ENCODE results near the gene SIDT1.
"Not testable (repeated sequence)": the region's sequence is repeated elsewhere in the genome, so short reads cannot be mapped to it uniquely, and the experiment has no call there.

Gene SIDT1

DNA sequence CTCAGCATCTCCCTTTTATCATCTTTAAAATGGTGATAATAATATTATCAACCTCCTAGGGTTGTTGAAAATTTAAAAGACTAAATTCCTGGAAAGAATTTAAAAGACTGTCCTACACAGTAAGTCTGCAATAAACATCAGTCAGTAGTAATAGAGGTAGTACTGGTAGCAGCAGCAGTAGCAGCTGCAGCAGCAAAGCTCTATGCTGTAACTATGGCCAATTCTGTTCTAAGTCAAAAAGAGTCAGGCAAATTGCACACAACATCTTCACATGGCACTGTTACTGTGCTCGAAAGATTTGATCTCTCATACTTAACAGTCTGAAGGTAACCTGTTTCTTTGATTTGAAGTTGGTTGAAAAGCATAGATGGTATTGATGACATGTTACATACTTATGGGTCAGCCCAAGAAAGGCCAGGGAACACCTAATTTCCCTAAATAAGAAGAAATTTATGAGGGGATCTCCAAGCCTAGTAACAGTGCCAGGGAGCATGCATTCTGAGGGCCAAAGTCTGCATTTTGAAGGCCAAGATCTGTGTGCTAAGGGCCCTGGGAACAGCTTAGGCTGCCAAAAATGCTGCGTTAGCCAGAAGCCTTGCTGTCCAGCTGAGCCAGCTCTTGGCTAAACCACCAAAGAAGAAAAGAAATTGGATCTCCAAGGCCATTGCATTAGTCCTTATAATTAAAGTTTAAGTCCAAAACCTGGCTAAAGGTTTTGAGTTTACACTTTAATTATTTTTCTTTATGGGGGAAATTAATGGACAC is 68.2 kb downstream of the SIDT1 start:
- no peak for FAIRE-seq

DNA sequence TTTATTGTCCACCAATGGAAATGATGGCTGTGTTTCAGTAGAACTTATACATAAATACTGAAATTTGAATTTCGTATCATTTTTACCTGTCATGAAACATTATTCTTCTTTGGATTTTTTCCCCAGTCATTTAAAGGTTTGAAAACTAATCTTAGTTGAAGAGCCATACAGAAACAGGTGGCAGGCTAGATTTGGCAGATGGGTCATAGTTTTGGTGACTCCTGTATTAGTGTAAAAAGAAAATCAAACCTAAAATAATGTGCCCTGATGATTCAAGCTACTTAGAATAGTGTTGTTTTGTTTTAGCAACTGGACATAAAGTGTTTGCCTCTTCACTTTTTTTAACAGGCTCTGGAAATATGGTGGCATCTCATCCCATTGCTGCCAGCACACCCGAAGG is 68.9 kb downstream of the SIDT1 start:
- FAIRE-seq, result no peak

DNA sequence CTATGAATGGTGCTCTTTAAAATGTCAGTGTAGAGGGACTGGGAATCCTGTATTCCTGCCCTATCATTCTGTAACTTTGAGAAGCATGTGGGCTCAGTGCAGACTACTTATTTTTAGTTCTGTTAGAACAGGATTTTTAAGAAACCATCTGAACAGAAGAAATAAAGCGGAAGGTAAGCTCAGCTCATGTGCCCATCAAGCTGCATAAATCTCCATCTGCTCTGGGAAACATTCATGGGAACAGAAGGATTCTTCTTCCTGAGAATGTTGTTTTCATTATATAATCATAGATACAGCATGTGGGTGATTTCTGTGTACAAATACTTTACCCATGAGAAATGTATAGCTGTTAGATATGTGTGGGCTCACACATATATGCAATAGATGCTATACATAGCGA is 69.9 kb downstream of the SIDT1 start:
- no peak for FAIRE-seq

DNA sequence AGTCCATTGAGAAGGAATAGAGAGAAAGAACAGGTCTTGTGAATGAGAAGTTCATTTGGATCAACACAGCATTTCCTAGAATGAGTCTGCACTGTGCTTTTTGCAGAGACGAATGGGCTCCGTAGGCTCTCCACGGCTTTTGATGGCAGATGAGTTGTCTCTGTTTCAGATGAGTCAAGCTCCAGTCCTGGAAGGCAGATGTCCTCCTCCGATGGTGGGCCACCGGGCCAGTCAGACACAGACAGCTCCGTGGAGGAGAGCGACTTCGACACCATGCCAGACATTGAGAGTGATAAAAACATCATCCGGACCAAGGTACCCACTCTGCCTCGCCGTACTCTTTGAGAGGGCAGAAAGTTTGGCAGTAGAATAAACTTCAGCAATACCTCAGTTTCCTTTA is 70.5 kb downstream of the SIDT1 start:
- no peak for FAIRE-seq

DNA sequence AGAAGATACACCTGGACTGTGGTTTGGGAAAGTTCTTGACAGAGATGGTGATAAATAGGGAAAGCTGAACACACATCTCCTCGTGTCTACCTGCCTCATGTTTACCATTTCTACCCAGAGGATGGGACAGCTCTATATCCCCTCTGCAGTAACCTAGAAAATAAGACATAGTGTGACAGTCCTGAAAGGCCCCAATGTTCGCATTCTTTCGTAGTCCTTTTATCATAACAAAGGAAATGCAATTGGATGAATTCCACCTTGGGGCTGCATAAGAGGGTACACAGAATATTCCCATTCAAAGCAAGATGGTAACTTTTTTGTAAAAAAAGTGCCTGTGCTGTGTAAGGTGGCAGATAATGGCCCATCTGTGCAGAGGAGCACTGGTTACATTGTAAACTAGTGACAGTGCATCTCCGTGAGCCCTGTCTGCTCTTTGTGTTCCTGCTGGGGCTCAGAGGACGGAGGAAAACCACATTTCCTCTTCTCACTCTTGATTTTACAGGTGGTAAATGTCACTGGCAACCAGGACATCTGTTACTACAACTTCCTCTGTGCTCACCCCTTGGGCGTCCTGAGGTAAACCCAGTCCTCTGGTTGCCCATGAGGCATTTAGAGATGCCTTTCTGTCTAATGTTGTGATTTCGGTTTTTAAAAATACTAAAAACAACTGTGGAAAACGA is 74.3 kb downstream of the SIDT1 start:
- FAIRE-seq, result no peak

DNA sequence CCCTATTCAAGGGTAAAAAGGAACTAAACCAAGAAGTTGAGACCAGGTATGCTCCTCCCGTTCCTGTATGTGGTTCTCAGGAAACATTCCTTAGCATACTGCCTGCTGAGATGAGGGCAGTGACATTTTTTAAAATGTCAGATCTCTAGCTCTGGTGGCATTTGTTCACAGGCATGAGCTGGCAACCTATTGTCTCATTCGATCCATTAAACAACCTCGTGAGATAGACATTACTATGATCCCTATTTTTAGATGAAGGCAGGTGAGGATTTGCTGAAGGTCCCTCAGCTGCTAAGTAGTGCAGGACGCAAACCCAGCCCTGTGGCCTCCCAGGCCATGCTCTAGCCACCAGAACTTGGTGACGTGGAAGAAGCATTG is 74.9 kb downstream of the SIDT1 start:
- no peak for FAIRE-seq

DNA sequence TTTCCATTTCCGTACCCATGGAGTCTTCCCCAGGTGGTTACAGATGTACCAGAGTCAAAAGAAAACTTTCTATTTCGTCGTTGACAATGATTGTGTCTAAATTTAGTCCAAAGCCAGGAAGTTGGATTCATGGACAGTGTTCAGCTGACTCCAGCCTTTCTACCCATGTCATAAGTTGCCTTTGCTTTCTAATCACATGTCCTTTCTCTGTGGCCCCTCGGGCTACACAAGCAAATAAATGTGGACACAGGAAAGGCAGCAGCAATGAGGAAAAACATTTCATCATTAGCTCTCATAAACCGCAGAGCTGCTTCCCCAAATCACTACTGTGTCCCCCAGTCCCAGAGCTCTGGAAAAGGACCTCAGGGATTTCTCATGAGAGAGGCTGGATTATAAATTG is 82.0 kb downstream of the SIDT1 start:
- no peak for FAIRE-seq

DNA sequence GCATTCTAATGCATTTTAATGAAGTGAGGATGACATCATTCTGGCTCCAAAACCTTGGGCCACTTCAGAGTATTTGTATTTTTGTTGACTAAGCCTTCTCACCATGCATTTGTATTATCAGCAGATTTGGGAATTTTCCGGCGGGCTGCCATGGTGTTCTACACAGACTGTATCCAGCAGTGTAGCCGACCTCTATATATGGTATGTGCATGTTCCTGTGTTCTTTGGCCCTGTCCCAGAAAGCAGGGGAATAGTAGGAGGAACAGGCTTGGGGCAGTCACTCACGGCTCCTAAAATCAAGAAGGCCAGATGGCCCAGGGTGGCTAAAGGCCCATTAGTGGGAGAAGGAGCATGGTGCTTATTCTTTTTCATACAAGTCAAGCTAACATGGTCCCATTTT is 83.6 kb downstream of the SIDT1 start:
- no peak for FAIRE-seq

DNA sequence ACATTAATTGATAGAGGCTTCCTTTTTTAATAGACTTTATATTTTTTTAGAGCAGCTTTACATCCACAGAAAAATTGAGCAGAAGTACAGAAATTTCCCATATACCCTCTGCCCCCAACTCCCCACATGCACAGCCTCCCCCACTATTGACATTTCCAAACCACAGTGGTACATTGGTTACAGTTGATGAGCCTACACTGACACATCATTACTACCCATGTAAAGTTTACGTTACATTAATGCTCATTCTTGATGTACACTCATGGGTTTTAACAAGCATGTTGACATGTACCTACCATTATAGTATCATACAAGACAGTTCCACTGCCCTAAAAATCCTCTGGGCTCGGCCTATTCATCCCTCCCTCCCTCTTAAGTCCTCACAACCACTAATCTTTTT is 85.4 kb downstream of the SIDT1 start:
- no peak for FAIRE-seq

DNA sequence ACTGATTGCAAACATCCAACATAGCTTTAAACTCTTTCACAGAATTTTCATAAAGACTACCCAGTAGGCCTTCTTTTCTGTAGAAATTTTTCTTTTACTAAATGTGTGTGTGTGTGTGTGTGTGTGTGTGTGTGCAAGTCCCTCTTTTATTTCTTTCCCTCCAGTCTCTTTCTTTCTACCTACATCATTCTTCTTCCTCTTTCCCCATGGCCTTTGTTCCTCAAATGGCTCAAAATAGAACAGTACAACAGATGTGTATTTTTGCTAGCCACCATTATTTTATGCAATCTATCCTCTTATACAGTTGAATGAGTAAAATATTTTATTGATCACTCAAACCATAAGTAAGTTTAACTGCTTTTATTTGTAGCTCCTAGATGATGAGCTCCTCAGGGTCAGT is 87.7 kb downstream of the SIDT1 start:
- no peak for FAIRE-seq

DNA sequence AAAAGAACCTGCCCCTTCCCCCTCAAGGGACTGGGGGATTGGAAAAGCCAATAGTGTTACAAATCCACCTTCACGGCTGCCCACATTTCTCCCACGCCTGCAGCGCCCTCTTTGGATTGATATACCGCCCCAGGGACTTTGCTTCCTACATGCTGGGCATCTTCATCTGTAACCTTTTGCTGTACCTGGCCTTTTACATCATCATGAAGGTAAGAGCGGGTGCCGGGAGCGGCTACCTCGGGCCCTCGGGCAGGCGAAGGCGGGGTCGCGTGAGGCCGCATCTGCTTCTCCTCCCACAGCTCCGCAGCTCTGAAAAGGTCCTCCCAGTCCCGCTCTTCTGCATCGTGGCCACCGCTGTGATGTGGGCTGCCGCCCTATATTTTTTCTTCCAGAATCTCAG is 91.0 kb downstream of the SIDT1 start:
- no peak for FAIRE-seq

DNA sequence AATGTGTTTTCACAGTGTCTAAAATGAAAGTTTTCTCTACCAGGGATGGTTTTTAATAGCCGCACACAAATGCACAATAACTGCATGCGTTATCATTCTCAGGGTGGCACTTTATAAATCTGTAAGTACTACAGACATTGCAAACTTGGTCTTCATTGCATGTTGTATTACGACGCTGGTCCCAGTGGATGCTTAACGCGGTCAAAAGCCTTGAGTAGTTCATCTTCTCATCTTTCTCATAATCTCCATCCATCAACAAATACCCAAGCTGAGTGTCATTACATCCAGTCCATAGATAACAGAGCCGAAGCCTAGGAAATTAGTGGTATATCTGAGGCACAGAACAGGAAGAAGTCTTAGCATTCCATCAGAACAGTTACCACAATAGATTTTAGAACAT is 91.5 kb downstream of the SIDT1 start:
- FAIRE-seq, result no peak

DNA sequence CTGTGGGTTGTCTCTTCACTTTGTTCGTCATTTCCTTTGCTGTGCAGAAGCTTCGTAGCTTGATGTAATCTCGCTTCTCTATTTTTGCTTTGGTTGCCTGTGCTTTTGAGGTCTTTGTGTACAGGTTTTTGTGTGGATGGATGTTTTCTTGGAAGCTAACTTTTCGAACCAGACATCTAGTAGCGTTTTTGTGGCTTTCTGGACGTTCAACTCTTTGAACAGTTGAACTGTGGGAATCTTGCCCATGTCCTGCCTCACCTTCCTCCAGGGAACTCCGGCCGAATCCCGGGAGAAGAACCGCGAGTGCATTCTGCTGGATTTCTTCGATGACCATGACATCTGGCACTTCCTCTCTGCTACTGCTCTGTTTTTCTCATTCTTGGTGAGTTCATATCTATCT is 93.5 kb downstream of the SIDT1 start:
- FAIRE-seq, result no peak

DNA sequence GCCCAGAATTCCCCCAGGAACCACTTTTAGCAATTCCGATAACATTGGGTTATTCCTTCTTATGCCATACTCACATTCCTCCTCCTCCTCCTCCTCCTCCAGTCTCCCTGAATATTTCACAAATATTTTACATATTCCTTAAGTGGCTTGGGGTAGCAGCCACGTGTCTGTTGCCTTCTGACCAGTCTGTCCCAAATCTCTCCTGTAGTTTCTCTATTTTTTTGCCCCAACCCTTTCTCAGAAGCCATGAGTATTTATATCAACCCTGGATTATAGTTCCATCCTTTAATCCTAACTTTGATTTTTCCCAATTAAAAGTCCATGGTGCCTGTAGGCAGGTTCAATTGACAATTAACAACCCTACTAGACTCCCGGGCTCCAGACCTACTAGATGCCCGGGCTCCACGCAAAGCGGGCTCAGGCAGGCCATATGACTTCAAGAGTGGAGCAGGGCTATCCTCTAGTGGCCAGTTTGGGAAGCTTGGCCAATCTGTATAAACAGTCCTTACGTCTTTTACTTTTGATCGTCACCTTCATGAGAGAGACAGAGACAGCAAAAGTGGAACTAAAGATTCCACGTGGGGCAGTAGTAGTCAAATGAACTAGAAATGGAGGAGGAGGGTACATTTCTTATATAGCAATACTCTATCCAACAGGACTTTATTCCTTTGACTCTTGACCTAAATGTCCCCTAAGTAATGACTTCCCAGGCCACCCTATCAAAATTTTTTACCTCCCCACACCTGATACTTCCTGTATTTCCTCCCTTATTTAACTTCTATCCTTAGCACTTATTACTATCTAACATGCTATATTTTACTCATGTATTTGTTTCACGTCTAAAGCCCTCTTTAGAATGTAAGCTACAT is 94.4 kb downstream of the SIDT1 start:
- no peak for FAIRE-seq

DNA sequence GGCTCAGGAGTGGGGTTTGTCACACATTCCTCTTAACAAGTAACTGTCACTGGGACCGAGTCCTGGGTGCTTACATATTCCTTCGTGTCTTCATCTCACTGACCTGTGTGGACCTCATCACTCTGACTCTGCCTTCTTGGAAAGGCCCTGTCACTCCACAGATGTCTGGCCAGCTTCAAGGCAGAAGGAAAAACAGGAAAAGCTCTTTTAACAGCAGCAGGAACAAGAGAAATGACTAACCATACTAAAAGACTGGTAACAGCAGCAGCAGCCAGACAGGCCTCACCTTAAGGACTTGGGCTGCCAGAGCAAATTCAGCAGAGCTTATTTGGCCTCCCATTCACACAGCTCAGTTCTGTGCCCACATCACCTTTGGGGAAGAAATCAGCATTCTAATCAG is 96.0 kb downstream of the SIDT1 start:
- no peak for FAIRE-seq

DNA sequence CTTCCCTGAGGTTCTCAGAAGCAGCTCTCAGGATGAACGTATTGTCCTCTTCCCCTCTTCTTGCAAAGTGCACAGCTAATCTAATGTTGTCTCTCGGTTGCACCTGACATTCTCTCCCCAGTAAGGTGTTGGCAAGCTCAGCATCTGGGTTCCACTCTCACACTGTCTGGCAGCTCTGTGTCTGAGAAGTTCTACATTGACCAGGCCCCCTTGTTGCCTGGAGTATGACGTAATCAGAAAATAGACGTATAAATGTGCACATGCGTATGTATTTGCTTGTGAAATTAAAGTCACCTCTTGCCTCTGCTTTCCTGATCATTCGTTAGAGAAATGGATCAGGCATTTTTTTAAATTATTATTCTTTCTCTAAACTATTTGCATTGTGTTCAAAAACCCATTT is 96.4 kb downstream of the SIDT1 start:
- no peak for FAIRE-seq

DNA sequence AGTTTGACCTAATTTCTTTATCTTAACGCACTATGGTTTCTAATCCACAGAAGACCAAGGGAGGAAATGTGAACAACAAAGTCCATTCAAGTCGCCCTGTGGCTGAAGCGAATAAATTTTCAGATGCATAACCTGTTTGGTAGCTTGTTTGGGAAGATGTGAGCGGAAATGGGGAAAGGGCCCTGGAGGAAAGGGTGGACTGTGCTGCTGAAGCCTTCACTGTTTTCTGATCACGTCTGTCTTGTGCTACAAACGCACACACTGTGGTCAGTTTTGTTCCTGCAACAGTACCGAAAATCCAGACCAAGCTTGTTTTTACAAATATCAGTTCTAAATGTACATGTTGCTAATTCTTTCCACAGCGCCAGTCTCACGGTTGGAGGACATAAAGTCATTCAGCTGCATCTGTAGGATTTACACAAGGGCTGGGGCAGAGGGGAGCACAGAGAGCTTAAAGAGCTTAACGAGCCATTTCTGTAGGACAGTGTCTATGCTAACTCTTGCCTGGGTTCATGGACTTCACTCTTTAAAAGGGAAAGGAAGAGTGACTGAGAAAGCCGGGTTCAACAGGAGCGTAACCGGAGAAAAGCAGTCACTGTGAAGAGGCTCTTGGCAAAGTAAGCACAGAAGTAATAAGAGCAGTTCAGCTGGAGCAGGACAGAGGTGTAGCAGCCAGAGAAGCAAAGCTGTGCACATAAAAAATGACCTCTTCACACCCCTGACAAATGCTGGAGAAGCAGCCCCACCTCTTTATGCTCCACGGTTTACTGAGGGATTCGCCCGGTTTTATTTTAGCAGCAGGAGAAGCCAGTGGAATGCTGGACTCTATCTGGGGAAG is 97.4 kb downstream of the SIDT1 start:
- no peak for FAIRE-seq

DNA sequence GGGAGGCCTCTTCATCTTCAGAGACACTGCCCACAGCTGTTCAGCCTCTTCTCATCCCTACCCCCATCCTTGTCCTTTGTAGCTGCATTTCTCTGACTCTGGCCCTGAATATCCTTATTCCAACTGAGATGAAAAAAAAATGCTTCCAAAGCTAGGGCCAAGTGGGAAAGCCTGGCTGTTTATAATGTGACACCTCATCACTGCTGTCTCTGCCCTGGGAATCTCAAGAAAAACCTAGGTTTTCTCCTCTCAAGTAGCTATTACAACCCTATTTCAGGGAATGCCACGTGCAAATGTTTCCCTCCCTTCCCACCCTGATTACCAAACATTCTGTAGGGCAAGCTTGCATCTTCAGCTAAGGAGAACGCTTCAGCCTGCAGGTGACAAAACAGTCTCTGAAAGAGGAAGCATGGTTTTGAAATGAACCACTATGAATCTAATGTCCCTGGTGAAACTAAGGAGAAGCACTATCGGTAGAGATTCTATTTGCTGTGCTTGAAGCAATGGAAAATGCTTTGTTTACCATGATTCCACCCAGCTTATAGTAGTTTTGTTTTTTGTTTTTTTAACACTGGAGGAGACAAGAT is 98.7 kb downstream of the SIDT1 start:
- FAIRE-seq, result no peak

DNA sequence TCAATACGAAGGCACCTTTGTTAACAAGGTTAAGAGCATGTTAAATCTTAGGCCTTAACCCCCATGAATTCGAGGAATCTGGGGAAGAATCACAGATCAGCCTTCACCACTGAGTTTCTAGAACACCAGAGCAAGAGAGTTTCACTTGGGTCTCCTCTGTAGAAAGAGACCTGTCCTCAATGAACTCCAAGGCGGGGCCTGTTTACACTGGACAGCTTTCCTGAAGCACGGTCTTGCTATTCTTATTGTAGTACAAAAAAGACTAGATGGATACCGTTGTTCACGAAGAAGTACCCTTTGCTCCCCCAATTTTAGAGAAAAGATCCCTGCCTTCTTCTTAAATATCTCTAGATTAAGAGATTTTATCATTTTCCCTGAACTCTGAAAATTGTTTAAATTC is 99.2 kb downstream of the SIDT1 start:
- no peak for FAIRE-seq

DNA sequence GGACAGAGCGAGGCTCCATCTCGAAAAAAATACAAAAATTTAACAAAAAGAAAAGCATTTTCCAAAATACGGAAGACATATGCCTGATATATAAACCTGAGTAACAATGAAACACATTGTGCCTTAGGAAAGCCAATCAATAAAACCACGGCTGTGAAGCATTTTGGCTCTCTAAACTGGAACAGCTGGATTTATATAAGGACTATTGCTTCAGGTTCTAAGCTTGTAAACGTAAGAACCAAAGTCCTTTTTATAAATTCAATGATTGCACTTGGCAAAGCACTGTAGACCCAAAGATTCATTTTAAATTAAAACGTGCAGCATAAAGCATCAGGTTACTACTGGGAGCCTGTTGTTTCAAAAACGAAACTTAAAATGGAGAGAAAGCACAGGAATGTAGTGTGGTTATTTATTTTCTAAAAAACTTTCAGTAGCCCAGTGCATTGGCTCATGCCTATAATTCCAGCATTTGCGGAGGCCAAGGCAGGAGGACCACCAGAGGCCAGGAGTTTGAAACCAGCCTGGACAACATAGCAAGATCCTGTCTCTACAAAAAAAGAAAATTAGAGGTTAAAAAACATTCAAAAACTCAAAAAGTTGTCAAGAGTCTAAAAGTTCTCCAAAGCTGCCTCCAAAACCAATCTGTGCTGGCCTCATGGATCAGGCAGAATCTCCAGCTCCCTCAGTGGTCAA is 102.6 kb downstream of the SIDT1 start:
- no peak for FAIRE-seq

DNA sequence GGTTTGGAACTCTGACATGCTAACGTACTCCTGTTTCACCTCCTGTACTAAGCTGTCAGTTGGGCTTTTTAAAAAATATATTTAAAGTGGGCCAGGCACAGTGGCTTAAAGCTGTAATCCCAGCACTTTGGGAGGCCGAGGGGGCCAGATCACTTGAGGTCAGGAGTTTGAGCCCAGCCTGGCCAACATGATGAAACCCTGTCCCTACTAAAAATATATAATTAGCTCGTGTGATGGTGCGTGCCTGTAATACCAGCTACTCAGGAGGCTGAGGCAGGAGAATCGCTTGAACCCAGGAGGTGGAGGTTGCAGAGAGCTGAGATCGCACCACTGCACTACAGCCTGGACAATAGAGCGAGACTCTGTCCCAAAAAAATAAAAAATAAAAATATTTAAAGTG is 103.7 kb downstream of the SIDT1 start:
- not testable (repeated sequence) for FAIRE-seq

DNA sequence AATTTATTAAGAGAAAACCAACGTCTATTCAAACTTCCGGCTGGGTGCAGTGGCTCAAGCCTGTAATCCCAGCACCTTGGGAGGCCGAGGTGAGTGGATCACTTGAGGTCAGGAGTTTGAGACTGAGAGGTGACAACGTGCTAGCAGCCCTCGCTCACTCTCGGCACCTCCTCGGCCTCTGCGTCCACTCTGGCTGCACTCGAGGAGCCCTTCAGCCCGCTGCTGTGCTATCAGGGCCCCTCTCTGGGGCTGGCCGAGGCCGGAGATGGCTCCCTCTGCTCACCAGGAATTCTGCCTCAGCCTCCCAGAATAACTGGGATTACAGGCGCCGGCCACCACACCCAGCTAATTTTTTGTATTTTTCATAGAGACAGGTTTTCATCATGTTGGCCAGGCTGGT is 105.4 kb downstream of the SIDT1 start:
- FAIRE-seq, result no peak
